HEK293 (cell line): ENCODE results near the gene FRMPD4.

Experiments used
- CTCF ChIA-PET: fragments of 350-600 bp; formaldehyde crosslinking; extraction: SDS; loops from one replicate; lab custom pipeline; 2021; ENCODE audit warnings: antibody characterized with exemption; lab: Yijun Ruan, JAX
- POLR2A ChIA-PET: fragments of 300-600 bp; formaldehyde crosslinking; extraction: SDS; loops from one replicate; lab custom pipeline; 2020; ENCODE audit warnings: antibody characterized with exemption, inconsistent platforms; lab: Yijun Ruan, JAX
- H3K27ac ChIP-seq: fragments of 200-500 bp; sonication (Bioruptor generic); 2 replicates; pipeline ENCODE4 v1.5.1; 2014; ENCODE audit warnings: low read depth, low read length, control low read depth, inconsistent platforms; ENCODE audit errors: extremely low read depth
- H3K36me3 ChIP-seq, 2 experiments: fragments of 200-500 bp in 1 of 2; sonication (Bioruptor generic) in 1 of 2; 1 replicate in 1 of 2; 2 replicates in 1 of 2; pipeline ENCODE4 v1.5.1; 2014 to 2017; ENCODE audit warnings: inconsistent platforms in 2 of 2, low read length in 2 of 2; ENCODE audit not compliant: control insufficient read depth in 2 of 2, insufficient read depth in 1 of 2
- H3K4me1 ChIP-seq: fragments of 200-500 bp; sonication (Bioruptor generic); 2 replicates; pipeline ENCODE4 v1.5.1; 2014; ENCODE audit warnings: mild to moderate bottlenecking, low read length, inconsistent platforms; ENCODE audit not compliant: control insufficient read depth, insufficient read depth
- H3K4me3 ChIP-seq: 2 replicates; pipeline ENCODE4 v1.5.1; 2011; ENCODE audit warnings: low read depth, mild to moderate bottlenecking, control low read depth, low read length, moderate library complexity
- H3K9me3 ChIP-seq: fragments of 200-500 bp; sonication (Bioruptor generic); 2 replicates; pipeline ENCODE4 v1.5.1; 2014; ENCODE audit warnings: low read depth, low read length, inconsistent platforms; ENCODE audit not compliant: control insufficient read depth, insufficient read depth
- EGR2 ChIP-seq: fragments of 450-650 bp; formaldehyde crosslinking; IDR thresholded peaks from 2 replicates; pipeline ENCODE4 v1.5.1; 2016; ENCODE audit warnings: low read depth, missing biosample characterization, missing genetic modification characterization
- PRDM1 ChIP-seq: fragments of 450-650 bp; formaldehyde crosslinking; IDR thresholded peaks from 2 replicates; pipeline ENCODE4; 2016; ENCODE audit warnings: missing biosample characterization, missing genetic modification characterization
- ZEB2 ChIP-seq: fragments of 450-650 bp; formaldehyde crosslinking; IDR thresholded peaks from 2 replicates; pipeline ENCODE4 v1.5.1; 2016; ENCODE audit warnings: missing biosample characterization, missing genetic modification characterization
- ZNF16 ChIP-seq: fragments of 450-650 bp; formaldehyde crosslinking; IDR thresholded peaks from 2 replicates; pipeline ENCODE4 v1.5.1; 2016; ENCODE audit warnings: low read depth, missing biosample characterization, missing genetic modification characterization
- ZNF2 ChIP-seq: fragments of 450-650 bp; formaldehyde crosslinking; IDR thresholded peaks from 2 replicates; pipeline ENCODE4 v1.5.1; 2016; ENCODE audit warnings: missing biosample characterization, missing genetic modification characterization
- ZNF521 ChIP-seq: fragments of 450-650 bp; formaldehyde crosslinking; IDR thresholded peaks from 2 replicates; pipeline ENCODE4 v1.5.1; 2017; ENCODE audit warnings: missing biosample characterization, mild to moderate bottlenecking, missing genetic modification characterization
- ZNF600 ChIP-seq: fragments of 450-650 bp; formaldehyde crosslinking; IDR thresholded peaks from 2 replicates; pipeline ENCODE4 v1.5.1; 2016; ENCODE audit warnings: missing biosample characterization, missing genetic modification characterization
- TF ChIP-seq, protein P1 (sequence below): fragments of 450-650 bp; formaldehyde crosslinking; IDR thresholded peaks from 2 replicates; pipeline ENCODE4 v1.5.1; 2017; ENCODE audit warnings: missing biosample characterization, missing genetic modification characterization
- TF ChIP-seq, protein P2 (sequence below): fragments of 450-650 bp; formaldehyde crosslinking; IDR thresholded peaks from 2 replicates; pipeline ENCODE4 v1.5.1; 2016; ENCODE audit warnings: missing biosample characterization, missing genetic modification characterization

Gene FRMPD4

DNA sequence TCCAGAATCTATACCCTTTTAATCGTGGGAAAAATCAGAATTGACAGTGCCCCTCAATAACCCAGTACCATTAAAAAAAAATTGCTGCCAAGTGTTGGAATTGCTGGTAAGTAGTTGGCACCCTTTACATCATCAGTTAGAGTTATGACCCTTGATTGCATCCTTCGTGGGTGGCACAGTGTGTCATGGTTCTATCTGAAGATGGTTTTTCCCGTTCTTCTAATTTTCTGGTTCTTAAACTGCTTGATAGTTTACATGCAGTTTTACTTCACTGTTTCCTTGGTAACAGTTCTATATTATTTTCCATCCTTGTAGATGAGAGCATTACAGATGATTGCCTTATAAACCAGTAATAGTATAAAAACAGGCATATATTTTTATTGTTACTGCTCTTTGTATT lies 3.2 kb downstream of the FRMPD4 start:
- Histone ChIP-seq H3K4me3 (no peak overlapping the region), H3K9me3 (no peaks in the 10 kb centered on the region), H3K36me3 (no peaks in the 10 kb centered on the region), H3K4me1 (peaks cover 11% of the 10 kb centered on the region), H3K27ac (no peak overlapping the region)
- ChIA-PET CTCF (no interaction called here), POLR2A (no interaction called here)
- TF ChIP-seq, protein P1, sequence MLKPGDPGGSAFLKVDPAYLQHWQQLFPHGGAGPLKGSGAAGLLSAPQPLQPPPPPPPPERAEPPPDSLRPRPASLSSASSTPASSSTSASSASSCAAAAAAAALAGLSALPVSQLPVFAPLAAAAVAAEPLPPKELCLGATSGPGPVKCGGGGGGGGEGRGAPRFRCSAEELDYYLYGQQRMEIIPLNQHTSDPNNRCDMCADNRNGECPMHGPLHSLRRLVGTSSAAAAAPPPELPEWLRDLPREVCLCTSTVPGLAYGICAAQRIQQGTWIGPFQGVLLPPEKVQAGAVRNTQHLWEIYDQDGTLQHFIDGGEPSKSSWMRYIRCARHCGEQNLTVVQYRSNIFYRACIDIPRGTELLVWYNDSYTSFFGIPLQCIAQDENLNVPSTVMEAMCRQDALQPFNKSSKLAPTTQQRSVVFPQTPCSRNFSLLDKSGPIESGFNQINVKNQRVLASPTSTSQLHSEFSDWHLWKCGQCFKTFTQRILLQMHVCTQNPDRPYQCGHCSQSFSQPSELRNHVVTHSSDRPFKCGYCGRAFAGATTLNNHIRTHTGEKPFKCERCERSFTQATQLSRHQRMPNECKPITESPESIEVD, result peak; percentile 68
- no peak for TF ChIP-seq ZNF16 (tag by site-specific recombination)
- TF ChIP-seq, protein P2, sequence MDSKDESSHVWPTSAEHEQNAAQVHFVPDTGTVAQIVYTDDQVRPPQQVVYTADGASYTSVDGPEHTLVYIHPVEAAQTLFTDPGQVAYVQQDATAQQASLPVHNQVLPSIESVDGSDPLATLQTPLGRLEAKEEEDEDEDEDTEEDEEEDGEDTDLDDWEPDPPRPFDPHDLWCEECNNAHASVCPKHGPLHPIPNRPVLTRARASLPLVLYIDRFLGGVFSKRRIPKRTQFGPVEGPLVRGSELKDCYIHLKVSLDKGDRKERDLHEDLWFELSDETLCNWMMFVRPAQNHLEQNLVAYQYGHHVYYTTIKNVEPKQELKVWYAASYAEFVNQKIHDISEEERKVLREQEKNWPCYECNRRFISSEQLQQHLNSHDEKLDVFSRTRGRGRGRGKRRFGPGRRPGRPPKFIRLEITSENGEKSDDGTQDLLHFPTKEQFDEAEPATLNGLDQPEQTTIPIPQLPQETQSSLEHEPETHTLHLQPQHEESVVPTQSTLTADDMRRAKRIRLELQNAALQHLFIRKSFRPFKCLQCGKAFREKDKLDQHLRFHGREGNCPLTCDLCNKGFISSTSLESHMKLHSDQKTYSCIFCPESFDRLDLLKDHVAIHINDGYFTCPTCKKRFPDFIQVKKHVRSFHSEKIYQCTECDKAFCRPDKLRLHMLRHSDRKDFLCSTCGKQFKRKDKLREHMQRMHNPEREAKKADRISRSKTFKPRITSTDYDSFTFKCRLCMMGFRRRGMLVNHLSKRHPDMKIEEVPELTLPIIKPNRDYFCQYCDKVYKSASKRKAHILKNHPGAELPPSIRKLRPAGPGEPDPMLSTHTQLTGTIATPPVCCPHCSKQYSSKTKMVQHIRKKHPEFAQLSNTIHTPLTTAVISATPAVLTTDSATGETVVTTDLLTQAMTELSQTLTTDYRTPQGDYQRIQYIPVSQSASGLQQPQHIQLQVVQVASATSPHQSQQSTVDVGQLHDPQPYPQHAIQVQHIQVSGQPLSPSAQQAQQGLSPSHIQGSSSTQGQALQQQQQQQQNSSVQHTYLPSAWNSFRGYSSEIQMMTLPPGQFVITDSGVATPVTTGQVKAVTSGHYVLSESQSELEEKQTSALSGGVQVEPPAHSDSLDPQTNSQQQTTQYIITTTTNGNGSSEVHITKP (tag by site-specific recombination), result peak; percentile 61

DNA sequence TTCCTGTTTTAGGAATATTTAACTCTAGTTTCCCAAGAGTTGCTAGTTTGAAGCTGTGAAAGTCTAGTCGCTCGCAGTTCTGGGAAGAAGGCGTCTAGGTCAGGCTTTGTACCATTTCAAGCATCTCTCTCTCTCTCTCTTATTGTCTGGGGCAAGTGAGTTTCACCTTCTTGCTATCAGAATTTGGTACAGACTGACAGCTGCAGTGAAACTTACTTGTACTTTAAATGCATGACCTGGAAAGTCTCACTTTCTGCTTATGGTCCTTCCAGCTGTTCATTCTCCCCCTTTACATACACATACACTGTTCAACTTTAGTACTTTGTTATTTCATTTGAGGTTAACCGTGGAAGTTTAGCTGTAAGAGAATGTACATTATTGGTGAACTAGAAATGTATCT lies 4.4 kb downstream of the FRMPD4 start:
- H3K36me3 ChIP-seq, result no peaks in the 10 kb centered on the region
- TF ChIP-seq PRDM1 (tag by site-specific recombination) (peak; percentile 84), ZEB2 (tag by site-specific recombination) (no peak), ZNF521 (tag by site-specific recombination) (no peak), EGR2 (tag by site-specific recombination) (no peak)
- TF ChIP-seq, protein P2 (tag by site-specific recombination), result peak; percentile 70
- peaks cover 7% of the 10 kb centered on the region for H3K4me1 ChIP-seq
- no peak overlapping the region for H3K4me3 ChIP-seq
- ChIA-PET POLR2A (no interaction called here), CTCF (interaction anchor here (0.9 kb wide), 1 partner anchor 628 kb away, joined by 3 read pairs; no protein-coding TSS in a partner anchor)
- H3K27ac ChIP-seq, result no peak overlapping the region
- no peaks in the 10 kb centered on the region for H3K9me3 ChIP-seq

DNA sequence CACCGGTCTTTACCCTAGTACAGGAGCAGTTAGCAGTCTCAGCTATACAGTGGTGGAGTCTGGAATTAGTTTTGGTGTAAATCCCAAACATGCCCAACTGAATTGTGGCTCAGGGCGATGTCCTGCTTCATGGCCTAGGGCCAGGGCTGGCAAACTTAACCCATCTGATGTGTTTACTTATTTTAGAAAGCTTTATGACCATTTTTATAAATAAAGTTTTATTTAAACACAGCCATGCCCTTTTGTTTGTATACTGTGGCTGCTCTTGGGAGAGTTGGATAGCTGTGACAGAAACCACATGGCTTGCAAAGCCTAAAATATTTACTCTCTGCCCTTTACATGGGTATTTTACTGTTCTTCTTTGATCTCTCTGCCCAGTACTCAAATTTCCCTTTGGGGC lies 7.1 kb downstream of the FRMPD4 start:
- no peaks in the 10 kb centered on the region for H3K9me3 ChIP-seq
- H3K27ac ChIP-seq, result no peak overlapping the region
- ChIA-PET POLR2A (no interaction called here), CTCF (no interaction called here)
- TF ChIP-seq ZNF600 (peak; percentile 48; the same call in 1 of the 2 replicates), ZNF2 (tag by site-specific recombination) (no peak)
- no peaks in the 10 kb centered on the region for H3K36me3 ChIP-seq
- H3K4me1 ChIP-seq, result peaks cover 7% of the 10 kb centered on the region
- H3K4me3 ChIP-seq, result no peak overlapping the region
